Pulmonary artery endothelial cell (primary cell): Measurements from ENCODE around the gene MFGE8. TPM values are rescaled to one million over a fixed set of nuclear protein-coding genes. Genes with fewer than 3 reads are reported as not detected.

ENCODE experiments used
- DNase-seq: peaks from one replicate; pipeline ENCODE4 v3.0.0-alpha.2; 2011; ENCODE audit warnings: low read depth, low spot score
- total RNA-seq: library from RNA; depleted of rRNA; stranded (reverse); fragments of >200 nt; gene quantifications from 2 replicates; pipeline ENCODE4 v1.2.3, GENCODE V29; 2014

MFGE8 gene
- total RNA-seq, 1 donor from 2014 or later = 25.8 TPM

DNA sequence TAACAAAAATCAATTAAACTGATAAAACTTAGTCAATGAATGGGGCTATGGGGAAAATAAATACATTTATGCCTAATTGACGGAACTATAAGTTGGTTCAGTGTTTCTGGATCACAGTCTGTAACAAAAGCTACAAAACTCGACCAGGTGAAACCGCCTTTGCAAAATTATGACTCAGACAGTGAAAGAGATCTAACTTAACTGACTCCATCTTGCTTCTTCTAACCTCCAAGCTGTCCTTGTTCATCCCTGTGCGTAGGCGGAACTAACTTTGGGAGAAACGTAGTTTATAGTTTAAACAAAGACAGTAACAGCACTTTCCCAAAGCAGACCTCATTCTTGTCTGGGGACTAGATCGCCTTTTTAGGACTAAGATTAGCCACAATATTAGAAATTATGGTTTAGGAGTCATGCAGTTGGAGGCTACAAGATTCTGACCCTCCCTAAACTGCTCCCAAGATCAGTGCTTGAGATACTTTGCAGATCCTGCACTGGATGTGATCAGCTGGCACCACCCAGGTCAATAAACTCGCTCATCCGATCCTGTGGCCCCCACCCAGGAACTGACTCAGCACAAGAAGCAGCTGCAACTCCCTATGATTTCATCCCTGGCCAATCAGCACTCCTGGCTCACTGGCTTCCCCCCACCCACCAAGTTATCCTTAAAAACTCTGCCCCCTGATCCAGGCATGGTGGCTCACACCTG lies 7.2 kb upstream of the MFGE8 start:
- no peak for DNase-seq

- DNase-seq = no peak
These were observed 5.6 kb upstream of the MFGE8 start for GRCh38 chr15:88918738-88919137.

- DNase-seq = no peak
These were observed 4.6 kb upstream of the MFGE8 start for GRCh38 chr15:88917760-88918159.

GRCh38 chr15:88915354-88915753 lies 2.2 kb upstream of the MFGE8 start:
- no peak for DNase-seq

DNA sequence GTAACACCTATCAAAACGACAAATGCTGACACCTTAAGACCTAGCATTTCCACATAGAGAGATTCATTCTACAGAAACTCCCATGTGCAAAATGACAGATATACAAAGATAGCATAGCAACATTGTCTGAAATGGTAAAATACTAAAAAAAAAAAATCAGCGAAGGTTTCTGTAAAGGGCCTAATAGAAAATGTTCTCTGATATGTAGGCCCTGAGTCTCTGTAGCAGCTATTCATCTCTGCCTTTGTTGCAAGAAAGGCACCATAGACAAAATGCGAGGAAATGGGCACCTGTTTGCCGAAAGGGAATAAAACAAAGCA lies 631 bp upstream of the MFGE8 start:
- no peak for DNase-seq

DNA sequence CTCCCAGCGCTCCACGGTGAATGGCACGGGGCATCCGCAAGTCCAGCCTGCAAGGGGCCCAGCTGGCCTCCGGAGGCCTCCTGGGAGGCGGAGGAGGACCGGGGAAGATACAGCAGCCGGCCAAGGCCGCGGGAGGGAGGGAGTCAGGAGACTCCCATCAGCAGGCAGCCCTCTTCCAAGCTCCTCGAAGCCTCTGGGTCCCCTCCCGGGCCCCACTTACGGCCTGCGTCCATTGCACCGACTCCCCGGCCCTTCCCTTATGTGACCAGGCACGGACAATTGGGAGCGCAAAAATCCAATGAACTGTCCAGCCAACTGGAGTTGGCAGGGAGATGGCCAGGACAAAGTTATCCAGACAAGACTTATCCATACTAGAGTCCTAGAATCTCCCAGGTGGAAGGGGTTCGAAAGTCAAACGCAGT lies 668 bp downstream of the MFGE8 start:
- no peak for DNase-seq

GRCh38 chr15:88911766-88912118 lies 1.4 kb downstream of the MFGE8 start:
- DNase-seq = no peak

DNA sequence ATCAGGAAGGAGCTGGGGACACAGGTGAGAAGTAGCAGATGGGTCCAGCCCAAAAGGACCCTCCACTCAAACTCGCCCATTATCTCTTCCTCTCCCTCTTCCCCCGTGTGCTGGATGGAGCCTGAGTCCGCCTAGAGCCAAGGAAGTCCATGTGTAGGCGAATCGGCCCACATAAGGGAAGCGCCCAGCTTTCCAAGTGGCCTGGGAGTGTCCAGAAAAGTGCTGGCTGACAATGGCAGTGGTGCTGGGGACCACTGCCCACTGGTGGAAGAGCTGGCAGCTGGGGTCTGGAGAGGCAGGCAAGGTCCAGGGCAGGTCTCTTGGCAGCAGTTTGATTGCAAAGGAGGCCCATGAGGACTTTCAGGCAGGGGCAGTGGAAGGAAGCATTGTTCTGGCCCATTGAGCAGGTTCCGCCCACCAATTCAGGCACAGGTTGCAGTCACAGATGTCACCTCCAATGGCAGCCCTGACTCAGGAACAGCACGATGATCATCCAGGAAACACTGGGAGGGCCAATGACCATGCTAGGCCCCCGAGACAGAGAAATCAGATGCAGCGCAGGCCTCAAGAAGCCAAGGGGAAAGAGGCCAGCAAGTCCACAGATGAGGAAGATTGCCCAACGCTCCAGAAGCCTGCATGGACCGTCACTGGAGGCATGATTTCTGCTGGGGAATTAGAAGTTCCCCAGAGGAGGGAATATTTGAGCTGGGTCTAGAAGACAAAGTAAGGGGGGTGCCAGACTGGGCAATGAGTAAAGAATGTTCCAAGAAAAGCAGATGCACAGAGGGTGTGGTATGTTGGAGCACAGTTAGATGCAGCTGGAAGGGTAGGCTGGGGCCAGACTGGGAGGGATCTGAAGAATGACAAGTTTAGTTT lies 3.0 kb downstream of the MFGE8 start:
- DNase-seq = no peak

DNA sequence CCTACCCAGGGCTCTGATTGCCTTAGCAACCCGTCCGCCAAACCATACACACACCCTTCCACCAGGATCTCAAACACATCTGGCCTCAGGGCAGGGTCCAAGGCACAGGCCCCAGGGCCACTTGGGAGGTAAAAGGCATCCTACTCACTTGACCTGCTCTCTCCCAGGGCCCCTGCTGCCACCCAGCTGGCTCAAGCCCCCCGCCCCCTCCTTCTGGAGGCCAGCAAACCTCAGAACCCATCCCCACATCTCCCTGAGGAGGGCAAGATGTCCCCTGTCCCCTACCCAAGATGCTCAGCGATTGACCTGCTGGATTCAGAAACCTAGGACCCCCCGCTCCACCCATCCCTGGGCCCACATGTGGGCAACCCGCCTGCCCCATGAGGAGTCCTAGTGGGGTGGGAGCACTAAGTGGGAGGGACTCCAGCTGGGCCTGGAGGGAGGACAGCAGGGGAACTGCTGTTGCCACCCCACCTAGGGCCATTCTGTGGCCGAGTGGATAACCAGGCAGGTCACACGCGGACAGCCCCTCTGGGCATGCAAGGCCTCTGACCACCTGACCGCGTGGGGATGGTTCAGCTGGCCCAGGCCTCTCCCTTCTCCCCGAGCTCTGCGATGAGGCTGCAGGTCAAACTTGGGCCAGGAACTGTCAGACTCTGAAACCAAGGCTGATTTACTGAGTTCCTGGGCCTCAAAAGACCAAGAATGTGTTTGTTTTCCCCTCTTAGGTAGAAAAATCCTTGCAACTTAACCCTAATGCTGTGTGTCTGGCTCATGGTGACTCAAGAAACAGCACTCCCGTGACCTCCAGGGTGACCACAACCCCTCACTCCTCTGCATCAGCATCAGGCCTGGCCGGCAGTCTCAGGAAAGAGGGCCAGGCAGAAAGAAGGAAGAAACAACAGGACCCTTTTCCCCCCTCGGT lies 4.2 kb downstream of the MFGE8 start:
- DNase-seq = no peak

DNA sequence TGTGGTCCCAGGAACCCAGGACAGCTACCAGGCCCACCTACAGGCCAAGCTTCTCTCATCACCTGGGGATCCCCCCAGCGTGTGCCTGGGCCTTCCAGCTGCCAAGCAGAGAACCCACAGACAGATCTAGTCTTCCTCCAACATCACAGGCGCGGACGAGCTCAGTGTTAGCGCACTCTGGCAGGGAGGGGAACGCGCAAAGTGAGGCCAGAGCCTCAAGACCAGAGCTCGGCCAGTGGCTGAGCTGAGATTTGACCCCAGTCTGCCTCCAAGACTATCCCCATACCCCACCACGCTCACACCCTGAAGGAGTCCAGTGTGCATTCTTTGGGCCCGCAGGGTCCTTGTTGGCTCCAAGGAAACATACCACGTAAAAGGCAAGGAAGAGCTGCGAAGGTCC lies 5.1 kb downstream of the MFGE8 start:
- no peak for DNase-seq

DNA sequence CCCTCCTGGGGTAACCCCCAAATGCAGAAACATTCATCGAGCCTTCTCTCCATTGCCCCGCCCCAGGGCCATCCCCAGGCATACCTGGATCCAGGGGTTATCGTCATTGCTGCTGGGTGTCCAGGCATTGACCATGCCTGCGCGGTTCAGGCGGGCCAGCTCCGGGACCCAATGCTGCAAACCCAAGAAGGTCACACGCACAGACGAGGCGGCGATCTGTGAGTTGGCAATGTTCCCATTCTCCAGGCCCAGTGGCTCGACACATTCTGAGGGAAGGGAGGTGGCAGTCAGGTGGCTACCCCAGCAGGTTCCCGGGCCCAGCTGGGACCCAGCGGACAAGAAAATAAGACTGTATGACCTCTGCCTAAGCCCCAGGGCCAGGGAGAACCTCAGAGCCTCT lies 6.1 kb downstream of the MFGE8 start:
- no peak for DNase-seq

DNA sequence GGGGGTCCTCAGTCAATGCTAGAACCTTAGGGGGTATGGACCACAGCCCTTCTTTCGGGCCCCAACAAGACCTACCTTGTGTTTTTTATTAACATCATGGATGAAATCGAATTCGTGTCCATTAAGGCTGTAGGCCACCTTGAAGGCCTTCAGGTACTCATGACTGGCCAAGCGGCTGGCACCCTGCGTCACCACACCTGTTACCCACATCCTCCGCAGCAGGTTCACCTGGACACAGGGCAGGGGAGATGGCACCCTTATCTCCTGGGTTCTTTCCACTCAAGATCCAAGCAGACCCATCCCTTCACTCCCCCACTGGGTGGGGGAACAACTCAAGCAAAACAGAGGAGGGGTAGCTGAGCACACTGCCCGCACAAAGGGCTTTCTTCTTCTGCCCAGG lies 6.6 kb downstream of the MFGE8 start:
- DNase-seq = no peak

DNA sequence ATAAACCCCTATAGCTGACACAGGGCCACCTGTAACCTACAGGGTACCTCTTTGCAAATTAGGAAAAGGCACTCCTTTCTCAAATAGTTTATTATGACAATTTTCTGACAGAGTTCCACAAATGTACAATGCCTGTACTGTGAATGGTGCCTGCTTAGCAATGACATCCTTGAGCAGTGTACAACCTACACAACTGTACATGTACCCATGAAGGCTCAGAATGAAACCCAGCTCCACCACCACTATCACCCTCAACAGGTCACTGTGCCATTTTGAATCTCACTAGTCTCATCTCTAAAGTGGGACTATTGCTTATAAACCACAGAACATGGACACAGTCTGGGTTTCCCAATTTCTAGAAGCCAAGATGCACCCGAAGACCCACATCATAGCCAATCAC lies 7.0 kb downstream of the MFGE8 start:
- no peak for DNase-seq

- no peak for DNase-seq
These were observed 7.6 kb downstream of the MFGE8 start for GRCh38 chr15:88905576-88905975.

- DNase-seq = no peak
These were observed 8.4 kb downstream of the MFGE8 start for GRCh38 chr15:88904624-88905327.

GRCh38 chr15:88904257-88904623 lies 8.9 kb downstream of the MFGE8 start:
- DNase-seq = no peak

GRCh38 chr15:88902846-88903245 lies 10.3 kb downstream of the MFGE8 start:
- no peak for DNase-seq

DNA sequence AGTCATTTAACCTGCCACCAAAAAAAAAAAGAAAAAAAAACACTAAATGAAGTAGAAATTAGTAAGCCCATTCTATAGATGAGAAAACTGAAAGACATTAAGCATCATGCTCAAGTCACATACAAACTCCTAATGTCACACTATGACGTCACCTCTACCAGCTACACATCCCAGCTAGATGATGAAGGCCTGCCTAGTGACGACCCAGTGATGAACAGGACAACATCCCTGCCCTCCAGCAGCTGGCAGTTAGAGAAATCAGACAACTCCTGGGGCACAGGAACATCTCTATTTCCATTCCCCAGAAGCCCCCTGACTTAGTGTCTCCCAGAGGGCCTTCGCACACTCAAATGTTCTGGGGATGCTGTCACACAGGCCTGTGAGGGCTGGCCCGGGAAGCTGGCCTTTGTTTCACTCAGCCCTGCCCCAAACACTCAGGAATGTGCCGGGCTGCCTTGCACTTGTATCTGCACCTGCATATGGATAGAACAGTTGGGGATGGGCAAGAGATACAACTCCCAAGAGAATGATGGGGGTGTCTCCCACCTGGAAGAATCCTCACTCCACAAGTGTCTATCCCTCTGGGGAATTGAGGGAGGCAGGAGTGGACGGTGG lies 10.9 kb downstream of the MFGE8 start:
- DNase-seq = no peak

DNA sequence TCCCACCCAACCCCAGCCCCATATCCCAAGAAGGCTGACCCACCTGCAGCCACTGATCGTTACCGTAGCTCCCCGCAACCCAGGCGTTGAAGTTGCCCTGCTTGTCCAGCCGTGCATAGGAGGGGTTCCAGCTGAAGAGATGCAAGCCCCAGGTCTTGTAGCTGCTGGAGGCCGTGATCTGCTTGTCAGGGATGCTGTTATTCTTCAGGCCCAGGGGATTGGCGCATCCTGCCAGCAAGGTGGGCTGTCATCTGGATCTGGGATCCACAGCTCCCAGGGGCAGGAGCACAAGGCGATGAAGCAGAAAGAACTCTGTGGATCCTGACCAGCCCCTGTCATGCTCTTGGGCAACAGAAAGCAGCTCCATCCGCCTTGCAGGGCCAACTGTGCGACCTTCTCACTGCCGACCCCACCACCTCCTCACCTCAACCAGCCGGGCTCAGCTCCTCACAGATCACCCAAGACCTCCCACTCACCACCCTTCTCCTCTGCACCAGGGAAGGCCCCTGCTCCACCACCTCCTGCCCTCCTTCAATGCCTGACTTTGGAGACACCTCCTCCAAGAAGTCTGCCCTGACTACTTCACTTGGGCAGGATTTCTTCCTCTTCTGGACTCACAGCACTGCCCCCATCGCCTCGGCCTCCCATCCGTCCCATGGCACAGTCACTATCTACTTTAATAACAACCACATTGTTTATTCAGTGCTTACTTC lies 11.5 kb downstream of the MFGE8 start:
- no peak for DNase-seq

DNA sequence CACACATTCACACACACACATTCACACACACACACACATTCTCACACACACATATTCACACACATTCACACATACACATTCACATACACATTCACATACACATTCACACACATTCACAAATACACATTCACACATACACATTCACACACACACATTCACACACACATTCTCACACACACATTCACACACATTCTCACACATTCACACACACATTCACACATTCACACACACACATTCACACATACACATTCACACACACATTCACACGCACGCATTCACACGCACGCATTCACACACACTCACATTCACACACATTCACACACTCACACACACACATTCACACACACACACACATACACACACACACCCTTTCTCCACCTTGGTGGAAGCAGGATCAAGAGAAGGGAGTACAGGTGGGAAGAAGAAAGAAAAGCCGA lies 12.2 kb downstream of the MFGE8 start:
- DNase-seq = no peak
